HG02938 (cell line): ENCODE measurements around the gene STK10.
"Not testable (repeated sequence)": the region's sequence is repeated elsewhere in the genome, so short reads cannot be mapped to it uniquely, and the experiment has no call there.

Source experiments
- ATAC-seq: cut with Tn5 transposase; IDR thresholded peaks from one replicate; pipeline ENCODE4 v1.9.1; 2021; ENCODE audit warnings: mild to moderate bottlenecking, moderate library complexity; ENCODE audit not compliant: unreplicated experiment

Gene STK10

DNA sequence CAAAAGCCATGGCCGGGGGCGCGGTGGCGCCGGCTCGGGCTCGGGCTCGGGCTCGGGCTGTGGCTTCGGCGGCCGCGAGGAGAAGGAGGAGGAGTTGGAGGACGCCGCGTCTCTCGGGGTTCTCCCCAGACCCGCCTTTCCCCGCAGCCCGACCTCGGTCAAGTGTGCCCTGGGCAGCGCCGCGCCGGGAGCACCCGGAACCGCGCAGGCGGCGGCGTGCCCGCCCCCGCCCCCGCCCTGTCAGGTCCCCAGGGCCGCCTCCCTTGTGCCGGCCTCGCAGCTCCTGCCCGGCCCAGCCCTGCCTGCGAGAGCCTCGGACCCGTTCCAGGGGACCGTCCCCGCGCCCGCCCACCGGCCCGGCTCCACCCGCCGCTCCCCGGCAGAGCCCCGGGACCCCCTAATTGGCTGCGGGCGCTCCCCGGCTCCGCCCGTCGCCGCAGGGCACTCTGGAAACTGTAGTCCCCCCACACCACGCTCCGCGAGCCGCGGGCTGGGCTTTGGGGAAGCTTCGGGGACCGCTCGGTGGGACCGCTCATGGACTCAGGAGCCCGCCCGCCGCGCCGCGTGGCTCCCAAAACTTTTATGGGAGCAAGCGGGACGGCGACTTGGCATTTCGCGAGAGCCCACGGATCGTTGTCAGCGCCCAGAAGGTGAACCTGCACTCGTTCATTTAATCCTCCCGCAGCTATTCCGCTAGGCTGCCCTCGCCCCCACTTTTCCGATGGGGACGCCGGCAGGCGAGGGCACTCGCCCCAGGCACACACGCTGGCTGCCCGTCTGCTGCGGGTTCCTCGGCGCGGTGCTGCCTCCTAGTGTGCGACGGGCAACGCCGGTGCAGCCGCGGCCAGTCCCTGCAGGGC is at the start of gene STK10:
Gene STK10, minus strand, starts transcription at position 192 of the 860 bp plus-strand sequence. Its CDS starts 182 bp downstream, at position 10.
- ATAC-seq, result peak; percentile 69

DNA sequence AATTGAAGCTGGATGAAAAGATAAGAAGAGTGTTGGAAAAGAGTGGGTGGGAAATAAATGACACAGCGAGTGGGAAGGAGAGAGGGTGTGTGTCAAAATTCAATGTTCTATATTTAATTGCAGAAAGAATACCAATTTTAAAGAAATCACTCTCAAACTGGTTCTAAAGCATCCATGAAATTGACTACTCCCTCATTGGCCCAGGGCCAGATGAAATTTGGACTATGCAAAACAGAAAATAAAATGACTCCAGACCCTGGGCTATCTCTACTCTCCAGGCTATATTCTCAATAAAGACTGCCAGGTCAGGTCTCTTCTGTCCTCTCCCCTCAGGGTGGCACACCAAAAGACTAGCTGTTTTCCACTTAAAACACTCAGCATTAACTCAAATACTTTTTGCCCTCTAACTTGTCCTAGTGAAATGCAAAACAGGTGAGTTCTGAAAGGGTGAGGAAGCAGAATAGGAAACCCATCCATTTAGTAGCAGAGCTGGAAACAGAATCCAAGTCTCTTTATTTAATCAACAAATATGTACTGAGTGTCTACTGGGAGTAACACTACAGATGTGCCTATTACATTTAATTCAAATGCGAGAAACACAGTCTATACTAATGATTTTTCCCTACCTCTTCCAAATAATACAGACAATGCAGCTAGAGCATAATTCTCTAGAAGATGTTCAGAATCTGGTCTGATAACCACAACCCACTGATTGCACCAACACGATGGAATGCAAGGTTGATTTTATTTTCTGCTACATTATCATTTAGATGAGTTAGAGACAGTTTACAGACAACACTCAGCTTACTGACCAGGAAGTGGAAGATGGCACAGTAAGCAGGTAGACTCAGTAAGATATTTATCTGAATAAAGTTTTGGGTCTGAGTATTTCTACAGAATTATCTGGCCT is 48.1 kb upstream of the STK10 start:
- no peak for ATAC-seq

GRCh38 chr5:172235132-172235780 is 47.2 kb upstream of the STK10 start:
- ATAC-seq, result peak; percentile 73

GRCh38 chr5:172234031-172234430 is 46.0 kb upstream of the STK10 start:
- no peak for ATAC-seq

DNA sequence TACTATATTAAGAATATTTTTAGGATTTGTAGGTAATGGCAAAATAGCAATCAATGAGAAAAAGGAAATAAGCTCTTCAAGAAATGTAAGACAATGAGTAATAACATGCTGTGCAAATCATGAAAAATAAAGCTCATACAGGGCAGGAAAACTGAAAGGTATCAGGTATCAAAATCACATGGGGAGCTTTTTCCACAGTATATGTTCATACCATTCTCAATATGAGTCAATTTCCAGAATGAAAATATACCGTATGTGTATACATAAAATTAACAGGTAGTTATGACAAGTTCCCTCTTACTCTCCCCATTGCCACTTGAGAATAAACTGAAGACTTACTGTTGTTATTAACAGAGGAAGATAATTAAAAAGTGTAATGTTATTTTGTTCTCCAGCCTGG is 41.9 kb upstream of the STK10 start:
- ATAC-seq, result no peak

- ATAC-seq, result no peak
These were observed 37.0 kb upstream of the STK10 start for GRCh38 chr5:172224996-172225395.

DNA sequence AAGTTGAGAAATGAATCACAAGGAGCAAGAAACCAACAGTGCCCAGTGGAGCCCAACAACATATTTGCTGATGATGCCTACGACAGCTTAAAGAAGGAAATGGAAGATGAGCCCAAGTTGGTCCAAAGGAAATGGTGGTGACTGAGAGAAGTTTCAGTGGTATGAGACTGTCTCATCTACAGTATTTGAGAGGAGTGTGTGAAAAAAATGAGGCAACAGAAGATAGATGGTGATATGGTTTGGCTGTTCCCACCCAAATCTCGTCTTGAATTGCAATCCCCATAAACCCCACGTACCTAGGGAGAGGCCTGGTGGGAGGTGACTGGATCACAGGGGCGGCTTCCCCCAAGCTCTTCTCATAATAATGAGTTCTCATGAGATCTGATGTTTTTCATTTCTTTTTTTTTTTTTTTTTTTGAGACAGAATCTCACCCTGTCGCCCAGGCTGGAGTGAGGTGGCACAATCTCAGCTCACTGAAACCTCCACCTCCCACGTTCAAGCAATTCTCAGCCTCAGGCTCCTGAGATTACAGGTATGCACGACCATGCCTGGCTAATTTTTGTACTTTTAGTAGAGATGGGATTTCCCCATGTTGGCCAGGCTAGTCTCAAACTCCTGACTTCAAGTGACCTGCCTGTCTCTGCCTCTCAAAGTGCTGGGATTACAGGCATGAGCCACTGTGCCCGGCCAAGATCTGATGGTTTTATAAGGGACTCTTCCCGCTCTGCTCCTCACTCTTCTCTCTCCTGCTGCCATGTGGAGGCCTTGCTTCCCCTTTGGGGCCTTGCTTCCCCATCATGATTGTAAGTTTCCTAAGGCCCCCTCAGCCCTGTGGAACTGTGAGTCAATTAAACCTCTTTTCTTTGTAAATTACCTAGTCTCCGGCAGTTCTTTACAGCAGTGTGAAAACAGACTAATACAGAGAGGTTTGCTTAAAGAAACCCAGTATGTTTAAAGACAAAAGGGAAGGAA is 36.2 kb upstream of the STK10 start:
- peak; percentile 86 for ATAC-seq

DNA sequence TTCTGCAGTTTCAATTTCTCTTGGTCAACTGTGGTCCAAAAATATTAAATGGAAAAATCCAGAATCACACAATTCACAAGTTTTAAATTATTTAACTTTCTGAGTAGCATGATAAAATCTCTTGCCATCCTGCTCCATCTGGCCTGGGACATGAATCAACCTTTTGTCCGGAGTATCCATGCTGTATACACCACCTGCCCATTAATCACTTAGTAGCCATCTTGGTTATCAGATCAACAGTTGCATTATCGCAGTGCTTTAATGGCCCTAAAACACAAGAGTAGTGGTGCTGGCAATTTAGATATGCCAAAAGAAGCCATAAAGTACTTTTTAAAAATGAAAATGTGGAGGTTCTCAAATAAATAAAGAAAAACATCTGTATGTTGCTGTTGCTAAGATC is 31.3 kb upstream of the STK10 start:
- ATAC-seq, result no peak

DNA sequence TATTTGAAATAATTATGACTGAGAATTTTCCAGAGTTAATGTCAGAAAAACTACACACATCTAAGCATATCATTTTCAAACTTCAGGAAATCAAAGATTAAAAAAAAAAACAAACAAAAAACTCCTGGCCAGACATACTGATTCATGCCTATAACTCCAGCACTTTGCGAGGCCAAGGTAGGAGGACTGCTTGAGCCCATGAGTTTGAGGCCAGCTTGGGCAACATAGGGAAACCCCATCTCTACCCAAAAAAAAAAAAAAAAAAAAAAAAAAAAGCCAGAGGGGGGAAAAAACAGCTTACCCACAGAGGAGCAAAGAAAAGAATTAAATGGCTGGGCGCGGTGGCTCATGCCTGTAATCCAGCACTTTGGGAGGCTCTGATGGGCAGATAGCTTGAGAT is 28.3 kb upstream of the STK10 start:
- ATAC-seq, result no peak

DNA sequence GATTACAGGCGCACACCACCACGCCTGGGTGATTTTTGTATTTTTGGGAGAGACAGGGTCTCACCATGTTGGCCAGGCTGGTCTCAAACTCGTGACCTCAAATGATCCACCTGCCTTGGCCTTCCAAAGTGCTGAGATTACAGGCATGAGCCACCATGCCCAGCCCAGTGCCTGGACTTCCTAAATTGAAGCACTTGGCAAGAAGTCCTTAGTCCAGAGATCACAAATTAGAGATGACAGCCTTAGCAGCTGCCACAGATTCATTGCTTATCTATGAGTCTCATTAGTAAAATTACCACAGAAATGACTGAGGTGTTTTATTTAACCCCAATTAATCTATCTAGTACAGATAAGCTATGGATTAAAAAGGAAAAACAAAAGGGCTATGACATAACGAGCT is 25.1 kb upstream of the STK10 start:
- no peak for ATAC-seq

DNA sequence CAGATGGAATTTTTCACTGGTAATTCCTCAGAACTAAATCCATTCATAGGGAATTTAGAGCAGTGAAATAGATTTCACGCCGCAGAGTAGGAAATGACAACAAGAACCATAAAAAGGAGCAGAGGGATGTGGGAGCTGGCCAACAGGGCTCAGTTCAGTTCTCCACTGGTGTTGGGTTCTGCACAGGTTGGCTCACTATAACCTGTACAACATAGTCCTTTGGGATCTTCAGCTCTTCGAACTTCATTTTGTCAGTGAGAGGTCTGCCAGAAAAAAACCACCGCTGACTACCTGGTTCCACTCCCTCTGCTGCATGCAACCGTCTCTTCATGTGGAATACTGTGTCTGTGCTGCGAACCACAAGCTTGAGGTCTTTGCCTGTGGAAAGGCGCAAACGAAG is 23.7 kb upstream of the STK10 start:
- no peak for ATAC-seq

GRCh38 chr5:172209714-172210113 is 21.7 kb upstream of the STK10 start:
- ATAC-seq, result no peak

DNA sequence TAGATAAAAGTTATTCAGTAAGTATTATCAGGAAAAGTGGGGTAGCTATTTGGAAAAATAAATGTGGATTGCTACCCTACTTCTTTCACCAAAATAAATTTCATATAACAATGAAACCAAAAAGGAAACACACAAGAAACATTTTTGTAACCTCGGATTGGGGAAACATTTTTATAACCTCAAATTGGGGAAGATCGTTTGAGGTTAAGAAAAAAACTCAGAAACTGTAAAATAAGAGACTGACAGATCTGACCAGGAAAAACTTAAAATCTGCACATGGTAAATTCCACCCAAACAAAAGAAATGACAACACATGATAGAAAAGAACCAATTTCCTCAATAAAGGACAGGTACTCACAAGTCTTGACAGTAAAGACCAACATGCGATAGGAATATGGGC is 19.5 kb upstream of the STK10 start:
- ATAC-seq, result no peak

- ATAC-seq, result not testable (repeated sequence)
These were observed 18.0 kb upstream of the STK10 start for GRCh38 chr5:172205984-172206383.

DNA sequence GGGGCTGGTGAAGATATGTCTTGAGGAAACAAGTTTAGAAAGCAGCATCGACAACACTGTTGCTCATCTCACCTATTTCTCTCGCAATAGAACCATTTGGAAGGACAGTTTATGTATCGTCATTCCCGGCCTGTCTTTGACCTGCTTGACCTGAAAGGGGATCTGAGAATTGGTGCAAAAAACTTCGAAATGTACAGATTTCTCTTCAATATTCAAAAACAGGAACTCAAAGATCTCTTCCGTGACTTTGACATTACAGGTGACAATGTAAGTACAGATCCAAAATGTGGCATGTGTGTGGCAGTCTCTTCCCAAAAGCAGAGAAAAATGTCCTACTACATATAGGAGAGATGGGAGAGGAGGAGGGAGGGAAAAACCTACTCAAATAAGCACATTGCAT is 12.5 kb upstream of the STK10 start:
- no peak for ATAC-seq

DNA sequence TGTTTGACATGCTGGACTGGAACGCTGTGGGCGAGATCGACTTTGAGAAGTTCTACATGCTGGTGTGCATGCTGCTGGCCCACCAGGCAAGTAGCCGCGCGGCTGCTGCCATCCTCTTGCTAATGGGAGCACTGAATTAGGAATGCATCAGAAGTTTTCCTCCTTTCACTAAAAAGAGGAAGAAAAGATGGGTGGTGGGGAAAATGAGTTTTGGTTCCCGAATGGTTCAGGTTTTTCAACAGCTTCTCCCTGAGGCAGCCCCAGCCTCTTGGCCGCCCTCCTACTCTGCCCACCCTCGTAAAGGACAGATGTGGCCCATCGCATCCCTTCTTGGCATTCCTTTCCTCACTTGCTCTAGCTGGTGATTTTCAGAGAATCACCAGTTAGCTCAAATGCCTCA is 11.4 kb upstream of the STK10 start:
- ATAC-seq, result no peak

- not testable (repeated sequence) for ATAC-seq
These were observed 9.8 kb upstream of the STK10 start for GRCh38 chr5:172197775-172198174.

- ATAC-seq, result no peak
These were observed 7.2 kb upstream of the STK10 start for GRCh38 chr5:172194985-172195774.

DNA sequence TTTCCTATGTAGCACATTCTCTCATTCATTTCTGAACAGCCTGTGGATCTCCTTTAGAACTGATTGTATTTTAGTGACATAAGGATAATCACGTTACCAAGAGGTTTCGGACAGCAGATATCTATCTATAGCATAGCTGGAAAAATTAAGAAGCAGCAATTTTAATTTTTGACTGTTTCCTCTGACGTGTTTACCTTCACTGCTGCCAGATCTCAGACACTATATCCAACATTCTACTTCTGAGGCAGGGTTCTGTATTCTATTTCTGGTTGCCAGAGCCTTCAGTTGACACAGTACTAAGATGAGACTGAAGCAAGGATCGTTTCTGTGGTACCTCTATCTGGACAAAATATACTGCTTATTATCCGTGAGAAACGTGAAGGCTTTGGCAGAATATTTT is 5.8 kb upstream of the STK10 start, which contains the start of gene EFCAB9:
Gene EFCAB9, plus strand, starts transcription at position 301 of the 400 bp plus-strand sequence. Its CDS starts 1 bp downstream, at position 302.
- no peak for ATAC-seq
